ENCODE data around the gene LIX1. TPM values are rescaled to one million over a fixed set of nuclear protein-coding genes. Genes with fewer than 3 reads are reported as not detected.
A peak's percentile ranks its signal among the peaks of the same experiment; 100 is the strongest.
"Not testable (repeated sequence)": the region's sequence is repeated elsewhere in the genome, so short reads cannot be mapped to it uniquely, and the experiment has no call there.

LIX1 gene
- polyA plus RNA-seq, 10 donors: 3.6 to 8.6 (median 4.9) TPM

GRCh38 chr5:97105501-97106215 is 36.8 kb downstream of the LIX1 start:
- no peak for DNase-seq

GRCh38 chr5:97102010-97102470 is 40.4 kb downstream of the LIX1 start:
- no peak for DNase-seq

- DNase-seq: no peak
These were observed 41.1 kb downstream of the LIX1 start for GRCh38 chr5:97101189-97101910.

GRCh38 chr5:97100476-97100875 is 41.9 kb downstream of the LIX1 start:
- DNase-seq: peak; percentile 14 to 26 (median 14)

- no peak for DNase-seq
These were observed 43.5 kb downstream of the LIX1 start for GRCh38 chr5:97098922-97099321.

- DNase-seq: no peak
These were observed 44.8 kb downstream of the LIX1 start for GRCh38 chr5:97097326-97098230.

- no peak for DNase-seq
These were observed 45.6 kb downstream of the LIX1 start for GRCh38 chr5:97096846-97097245.

- DNase-seq: no peak
These were observed 46.2 kb downstream of the LIX1 start for GRCh38 chr5:97096191-97096590.

GRCh38 chr5:97095318-97095732 is 47.1 kb downstream of the LIX1 start:
- DNase-seq: no peak

- DNase-seq: no peak
These were observed 47.7 kb downstream of the LIX1 start for GRCh38 chr5:97094579-97095317.

- no peak for DNase-seq
These were observed 49.2 kb downstream of the LIX1 start for GRCh38 chr5:97093193-97093592.

GRCh38 chr5:97090944-97091343 is 51.5 kb downstream of the LIX1 start:
- DNase-seq: no peak

GRCh38 chr5:97089149-97089801 is 53.1 kb downstream of the LIX1 start:
- DNase-seq: no peak

GRCh38 chr5:97088774-97089148 is 53.6 kb downstream of the LIX1 start:
- no peak for DNase-seq

GRCh38 chr5:97087138-97087537 is 55.3 kb downstream of the LIX1 start:
- no peak for DNase-seq

- no peak for DNase-seq
These were observed 56.8 kb downstream of the LIX1 start for GRCh38 chr5:97085459-97086181.

GRCh38 chr5:97084782-97085458 is 57.5 kb downstream of the LIX1 start:
- not testable (repeated sequence) for DNase-seq

GRCh38 chr5:97078958-97079743 is 63.3 kb downstream of the LIX1 start:
- DNase-seq: no peak

GRCh38 chr5:97077246-97077645 is 65.2 kb downstream of the LIX1 start:
- DNase-seq: no peak
